Kidney epithelial cell (primary cell): ENCODE data around the gene FAM98C. TPM values are rescaled to one million over a fixed set of nuclear protein-coding genes. Genes with fewer than 3 reads are reported as not detected.

ENCODE experiments used
- DNase-seq: peaks from one replicate; pipeline ENCODE4 v3.0.0-alpha.2; 2010; ENCODE audit warnings: low read depth
- H3K27me3 ChIP-seq: 2 replicates; pipeline ENCODE4 v1.6.0; 2011; ENCODE audit warnings: low read length; ENCODE audit not compliant: control insufficient read depth, insufficient read depth
- H3K36me3 ChIP-seq: 2 replicates; pipeline ENCODE4 v1.5.1; 2011; ENCODE audit warnings: low read length; ENCODE audit not compliant: control insufficient read depth, insufficient read depth
- H3K4me3 ChIP-seq: 2 replicates; pipeline ENCODE4 v1.5.1; 2011; ENCODE audit warnings: low read depth, mild to moderate bottlenecking, control low read depth, low read length
- CTCF ChIP-seq: IDR thresholded peaks from 2 replicates; pipeline ENCODE4 v1.5.1; 2011; ENCODE audit warnings: mild to moderate bottlenecking, moderate library complexity, low read length, control low read depth, inconsistent platforms; ENCODE audit not compliant: insufficient read depth, poor library complexity, severe bottlenecking
- total RNA-seq: library from RNA; depleted of rRNA; stranded (reverse); fragments of >200 nt; gene quantifications from 2 replicates; pipeline ENCODE4 v1.2.3, GENCODE V29; 2015

FAM98C gene
- total RNA-seq, 1 donor from 2014 or later = 17.8 TPM

DNA sequence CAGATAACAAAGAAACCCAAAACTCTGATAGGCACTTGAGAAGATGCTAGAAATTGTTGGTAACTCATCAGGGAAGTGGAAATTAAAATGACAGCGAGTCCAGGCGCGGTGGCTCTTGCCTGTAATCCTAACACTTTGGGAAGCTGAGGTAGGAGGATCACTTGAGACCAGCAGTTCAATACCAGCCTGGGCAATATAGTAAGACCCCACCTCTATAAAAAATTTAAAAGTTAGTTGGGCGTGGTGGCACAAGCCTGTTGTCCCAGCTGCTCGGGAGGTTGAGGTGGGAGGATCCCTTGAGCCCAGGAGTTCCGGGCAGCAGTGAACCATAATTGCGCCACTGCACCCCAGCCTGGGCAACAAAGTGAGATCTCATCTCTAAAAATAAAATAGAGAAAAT is 28.0 kb downstream of the FAM98C start:
- Histone ChIP-seq H3K4me3 (no peak overlapping the region), H3K27me3 (peaks cover 26% of the 10 kb centered on the region), H3K36me3 (no peaks in the 10 kb centered on the region)
- no peak for TF ChIP-seq CTCF
- no peak for DNase-seq

GRCh38 chr19:38433268-38433733 is 30.4 kb downstream of the FAM98C start, which contains the start of gene RYR1:
RYR1 (plus strand) TSS chr19:38433691; CDS start chr19:38433830, 139 bp downstream.
- TF ChIP-seq CTCF = no peak
- DNase-seq = no peak

GRCh38 chr19:38434549-38435051 is 31.7 kb downstream of the FAM98C start:
- TF ChIP-seq CTCF = no peak
- DNase-seq = no peak
- Histone ChIP-seq H3K27me3 (peaks cover 21% of the 10 kb centered on the region), H3K4me3 (no peak overlapping the region), H3K36me3 (no peaks in the 10 kb centered on the region)

More at GRCh38 chr19:38433268-38433733, 30.4 kb downstream of the FAM98C start, which contains the start of gene RYR1:
- Histone ChIP-seq H3K27me3 (peaks cover 24% of the 10 kb centered on the region), H3K36me3 (no peaks in the 10 kb centered on the region), H3K4me3 (no peak within 1 kb of the TSS)

DNA sequence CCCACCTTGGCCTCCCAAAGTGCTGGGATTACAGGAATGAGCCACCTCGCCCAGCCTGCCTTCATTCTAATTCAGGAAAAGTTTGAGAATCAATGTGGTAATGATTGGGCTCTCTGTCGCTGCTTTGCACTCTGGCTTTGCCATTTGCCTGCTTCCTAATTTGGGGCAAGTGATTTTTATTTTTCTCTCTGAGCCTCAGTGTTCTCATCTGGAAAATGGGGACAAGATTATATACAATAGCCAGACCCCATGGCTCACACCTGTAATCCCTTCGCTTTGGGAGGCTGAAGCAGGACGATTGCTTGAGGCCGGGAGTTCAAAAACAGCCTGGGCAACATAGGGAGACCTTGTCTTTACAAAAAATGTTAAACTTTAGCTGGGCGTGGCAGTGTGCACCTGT is 34.4 kb downstream of the FAM98C start:
- no peaks in the 10 kb centered on the region for H3K36me3 ChIP-seq
- peaks cover 18% of the 10 kb centered on the region for H3K27me3 ChIP-seq
- TF ChIP-seq CTCF = no peak
- H3K4me3 ChIP-seq = no peak overlapping the region
- no peak for DNase-seq

DNA sequence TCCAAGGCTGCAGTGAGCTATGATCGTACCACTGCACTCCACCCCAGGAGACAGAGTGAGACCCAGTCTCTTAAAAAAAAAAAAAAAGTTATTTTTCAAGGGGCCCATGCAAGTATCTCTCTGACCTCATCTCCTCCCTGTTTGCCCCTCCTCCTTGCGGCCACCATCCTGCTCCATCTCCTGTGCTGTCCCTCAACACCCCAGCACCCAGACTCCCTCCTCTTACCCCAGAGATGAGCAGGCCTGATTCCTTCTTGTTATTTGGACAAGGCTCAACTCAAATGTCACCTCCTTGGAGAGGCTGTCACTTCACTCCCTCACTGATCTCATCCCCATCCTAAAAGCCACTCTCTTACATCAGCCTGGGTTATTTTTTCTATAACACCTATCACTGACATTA is 35.0 kb downstream of the FAM98C start:
- no peaks in the 10 kb centered on the region for H3K36me3 ChIP-seq
- TF ChIP-seq CTCF = no peak
- DNase-seq = no peak
- peaks cover 18% of the 10 kb centered on the region for H3K27me3 ChIP-seq
- H3K4me3 ChIP-seq = no peak overlapping the region

GRCh38 chr19:38440592-38440991 is 37.7 kb downstream of the FAM98C start:
- Histone ChIP-seq H3K36me3 (no peaks in the 10 kb centered on the region), H3K27me3 (no peaks in the 10 kb centered on the region), H3K4me3 (no peak overlapping the region)
- DNase-seq = no peak
- no peak for TF ChIP-seq CTCF
